ENCODE results near the gene ADORA1. TPM values are rescaled to one million over a fixed set of nuclear protein-coding genes. Genes with fewer than 3 reads are reported as not detected.

The ADORA1 gene
- total and polyA plus RNA-seq, 2 donors (not counting 3 experiments of a cell fraction or from before 2014, with no cell fraction given) = 0.15 TPM; not detected in 1

- H3K27me3 ChIP-seq (ENCODE audit: control insufficient read depth in 2 of 2, insufficient read depth in 2 of 2, low read length in 2 of 2) = peaks cover 21 to 54% of the 10 kb centered on the region in 2 experiments
- H3K9me1 ChIP-seq (replicated peaks; ENCODE audit: control insufficient read depth, extremely low read depth, insufficient read depth, low read length) = no peaks in the 10 kb centered on the region
- BruUV-seq (replicated peaks) = no TSS peak
- no peaks in the 10 kb centered on the region for H3K36me3 ChIP-seq (ENCODE audit: control insufficient read depth in 2 of 2, extremely low read depth in 1 of 2, insufficient read depth in 2 of 2, low read length in 2 of 2)
- ChIA-PET CTCF (interaction anchor here (0.8 to 3.8 kb wide), 11 partner anchors 8 to 144 kb away, joined by 3 to 47 read pairs (median 5); no protein-coding TSS in a partner anchor), POLR2A (no interaction called here)
- H3K4me2 ChIP-seq (ENCODE audit: insufficient read depth, low read length) = no peak overlapping the region
- no peak overlapping the region for H3K4me3 ChIP-seq (replicated peaks in 1 of 3; ENCODE audit: insufficient read depth in 1 of 3, low read depth in 1 of 3, low read length in 3 of 3)
- no peak for TF ChIP-seq MAX (IDR thresholded peaks at IDR 0.05; ENCODE audit: insufficient read depth, insufficient read length)
- TF ChIP-seq EZH2 (IDR thresholded peaks at IDR 0.05; ENCODE audit: borderline replicate concordance, low read depth, low read length, severe bottlenecking) = no peak
- TF ChIP-seq POLR2AphosphoS5 (IDR thresholded peaks at IDR 0.05; ENCODE audit: insufficient read depth, low read depth, low read length) = no peak
- no peak for TF ChIP-seq JUN (IDR thresholded peaks at IDR 0.05; ENCODE audit: borderline replicate concordance, insufficient read depth, insufficient read length, low read depth)
- no peak for TF ChIP-seq MYC (IDR thresholded peaks at IDR 0.05; ENCODE audit: low read depth, low read length)
- no peak for TF ChIP-seq POLR2A (IDR thresholded peaks at IDR 0.05; ENCODE audit: low read depth, low read length)
- TF ChIP-seq FOS (IDR thresholded peaks at IDR 0.05; ENCODE audit: borderline replicate concordance, insufficient read depth, low read length) = no peak
- TF ChIP-seq GATA2 (IDR thresholded peaks at IDR 0.05; ENCODE audit: insufficient read depth, insufficient read length, low read depth, low read length) = no peak
- no peak for TF ChIP-seq CTCF (IDR thresholded peaks at IDR 0.05; ENCODE audit: extremely low read depth in 1 of 2, insufficient read depth in 1 of 2, low read depth in 1 of 2, low read length in 2 of 2)
- H3K9ac ChIP-seq (replicated peaks; ENCODE audit: extremely low read depth, insufficient read depth, low read length) = no peak overlapping the region
- dilution Hi-C loops (cut with MboI; ENCODE audit: extremely low pct_ligation_motif_present, low sequenced_read_pairs) = no loop called here
- DNase-seq (ENCODE audit: low read depth, low spot score) (no peak), FAIRE-seq (no peak)
- H3K4me1 ChIP-seq (ENCODE audit: control insufficient read depth, extremely low read depth, insufficient read depth, low read length) = peaks cover 4% of the 10 kb centered on the region
- intact Hi-C loops (cut with micrococcal nuclease) = no loop called here
- no peak overlapping the region for H3K27ac ChIP-seq (ENCODE audit: insufficient read depth, low read depth, low read length)
- H2AFZ ChIP-seq (ENCODE audit: low read depth, low read length) = no peak overlapping the region
- H3K9me3 ChIP-seq (replicated peaks; ENCODE audit: control insufficient read depth, insufficient read depth, low read length) = no peaks in the 10 kb centered on the region
- H3K79me2 ChIP-seq (ENCODE audit: control insufficient read depth, insufficient read depth, low read length) = no peaks in the 10 kb centered on the region
- no peaks in the 10 kb centered on the region for H4K20me1 ChIP-seq (replicated peaks; ENCODE audit: control insufficient read depth, extremely low read depth, insufficient read depth, low read length)
Measured at GRCh38 chr1:203128716-203129500, 1.4 kb downstream of the ADORA1 start.
